Ishikawa (cell line): ENCODE data around the gene BMP7.

Source experiments
- CEBPB ChIP-seq: IDR thresholded peaks from 2 replicates; pipeline ENCODE4 v1.6.1; 2012
- REST ChIP-seq: IDR thresholded peaks from 2 replicates; pipeline ENCODE4 v1.6.1; 2012; ENCODE audit warnings: low read depth, mild to moderate bottlenecking
- YY1 ChIP-seq: IDR thresholded peaks from 2 replicates; pipeline ENCODE4 v1.6.1; 2012; ENCODE audit warnings: low read depth

- TF ChIP-seq REST (no peak), CEBPB (no peak), YY1 (no peak)
Measured at GRCh38 chr20:57146155-57146554, 120.3 kb downstream of the BMP7 start.
